ENCODE results near the gene NAALADL2.

Gene NAALADL2

DNA sequence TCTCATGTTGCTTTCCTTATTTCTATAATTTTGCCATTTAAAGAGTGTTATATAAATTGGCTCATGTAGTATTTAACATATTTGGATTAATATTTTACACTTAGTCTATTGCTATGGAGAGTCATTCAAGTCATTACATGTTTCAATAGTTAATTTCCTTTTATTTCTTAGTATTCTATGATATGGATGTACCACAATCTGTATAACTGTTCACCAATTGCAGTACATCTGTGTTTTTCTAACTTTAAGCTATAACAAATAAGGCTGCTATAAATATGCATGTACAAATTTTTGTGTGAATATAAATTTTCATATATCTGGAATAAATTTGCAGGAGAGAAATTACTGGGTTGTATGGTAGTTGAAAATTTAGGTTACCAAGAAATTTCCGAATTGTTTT, 993.4 kb downstream of the NAALADL2 start:
- DNase-seq (ENCODE audit: low read depth): no peak

- peak; percentile 73 for DNase-seq (ENCODE audit: low read depth)
Measured at GRCh38 chr3:175857666-175858270, 998.6 kb downstream of the NAALADL2 start.

All from EH (cell line).